ENCODE data around the gene PLA2G2C. TPM values are rescaled to one million over a fixed set of nuclear protein-coding genes. Genes with fewer than 3 reads are reported as not detected.

Gene PLA2G2C
- polyA plus RNA-seq, 4 donors = 0.01 TPM; not detected in 3

DNA sequence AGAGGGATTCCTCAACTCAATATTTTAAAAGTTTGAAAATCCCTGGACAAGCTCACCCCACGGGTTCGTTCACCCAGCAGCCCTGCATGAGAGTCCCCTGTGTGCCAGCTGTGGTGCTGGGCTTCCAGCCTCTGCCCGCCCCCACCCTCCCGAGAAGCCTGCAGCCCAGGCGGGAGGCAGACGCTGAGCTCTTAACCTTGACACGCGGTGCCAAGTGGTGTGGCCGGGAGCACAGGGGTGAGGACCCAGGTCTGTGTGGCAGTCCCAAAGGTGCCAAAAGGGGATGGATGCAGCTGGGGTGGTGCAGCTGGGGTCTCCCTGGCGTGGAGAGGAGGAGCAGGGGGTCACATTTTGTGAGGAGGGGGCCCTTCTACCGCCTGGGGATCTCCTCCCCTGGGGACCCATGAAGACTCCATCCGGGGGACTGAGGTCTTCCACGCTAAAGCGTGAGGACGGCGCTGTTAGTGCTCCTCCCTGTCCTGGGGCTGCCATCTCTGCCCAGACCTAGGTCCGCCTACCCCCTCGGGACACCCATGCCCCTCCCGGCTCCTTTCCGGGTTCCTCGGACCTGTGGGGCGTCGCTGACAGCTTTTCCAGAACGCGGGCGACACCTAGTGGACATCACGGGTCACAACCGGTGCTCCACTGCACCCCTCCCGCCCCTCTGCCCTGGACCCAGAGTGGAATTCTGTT, 34.3 kb downstream of the PLA2G2C start:
- Histone ChIP-seq H3K9me3 (ENCODE audit: control insufficient read depth in 2 of 2, insufficient read depth in 1 of 2, low read depth in 1 of 2, low read length in 1 of 2) (peaks cover 0 to 10% of the 10 kb centered on the region in 2 donors), H3K4me3 (ENCODE audit: low read depth in 1 of 3, low read length in 3 of 3) (peak overlapping the region in 2 of 3 donors; percentile 11 to 37), H3K4me1 (ENCODE audit: control insufficient read depth in 3 of 3, insufficient read depth in 2 of 3, low read depth in 1 of 3, low read length in 2 of 3) (peaks cover 0 to 4% (median 0%) of the 10 kb centered on the region in 3 donors), H3K27ac (ENCODE audit: low read depth in 1 of 3, low read length in 2 of 3) (no peak overlapping the region), H3K27me3 (ENCODE audit: control insufficient read depth in 3 of 3, insufficient read depth in 3 of 3, low read length in 3 of 3) (no peaks in the 10 kb centered on the region), H3K36me3 (ENCODE audit: control insufficient read depth in 3 of 3, insufficient read depth in 2 of 3, low read depth in 1 of 3, low read length in 3 of 3) (no peaks in the 10 kb centered on the region)
- WGBS, 3 donors = 5 to 8% (median 6%) methylated on average over 24 to 29 of the region's 29 CpGs
- peak; percentile 72 to 81 for DNase-seq
- FAIRE-seq = no peak

DNA sequence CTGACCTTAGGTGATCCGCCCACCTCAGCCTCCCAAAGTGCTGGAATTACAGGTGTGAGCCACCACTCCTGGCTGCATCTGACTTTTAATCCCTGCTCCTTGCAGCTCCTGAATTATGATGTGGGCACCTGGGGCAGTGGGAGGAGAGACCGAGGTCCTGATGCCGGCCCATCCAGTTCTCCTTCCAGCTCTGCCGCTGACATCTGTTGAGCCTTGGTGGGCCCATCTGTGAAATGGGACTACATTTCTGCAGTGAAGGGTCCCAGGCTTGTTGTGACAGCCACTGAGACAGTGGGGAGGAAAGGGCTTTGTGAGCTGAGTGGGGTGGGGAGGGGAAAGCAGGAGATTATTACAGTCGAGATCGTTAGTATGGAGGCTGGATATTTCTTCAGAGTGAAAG, 35.3 kb downstream of the PLA2G2C start:
- DNase-seq (no peak), FAIRE-seq (no peak)
- H3K27ac ChIP-seq (ENCODE audit: low read depth in 1 of 3, low read length in 2 of 3) = no peak overlapping the region
- peaks cover 0 to 3% of the 10 kb centered on the region in 2 donors for H3K9me3 ChIP-seq (ENCODE audit: control insufficient read depth in 2 of 2, insufficient read depth in 1 of 2, low read depth in 1 of 2, low read length in 1 of 2)
- H3K27me3 ChIP-seq (ENCODE audit: control insufficient read depth in 3 of 3, insufficient read depth in 3 of 3, low read length in 3 of 3) = no peaks in the 10 kb centered on the region
- no peaks in the 10 kb centered on the region for H3K36me3 ChIP-seq (ENCODE audit: control insufficient read depth in 3 of 3, insufficient read depth in 2 of 3, low read depth in 1 of 3, low read length in 3 of 3)
- WGBS, 3 donors = 84 to 87% (median 84%) methylated on average over 6 of the region's 6 CpGs
- H3K4me1 ChIP-seq (ENCODE audit: control insufficient read depth in 3 of 3, insufficient read depth in 2 of 3, low read depth in 1 of 3, low read length in 2 of 3) = peaks cover 0 to 4% (median 0%) of the 10 kb centered on the region in 3 donors
- no peak overlapping the region for H3K4me3 ChIP-seq (ENCODE audit: low read depth in 1 of 3, low read length in 3 of 3)

DNA sequence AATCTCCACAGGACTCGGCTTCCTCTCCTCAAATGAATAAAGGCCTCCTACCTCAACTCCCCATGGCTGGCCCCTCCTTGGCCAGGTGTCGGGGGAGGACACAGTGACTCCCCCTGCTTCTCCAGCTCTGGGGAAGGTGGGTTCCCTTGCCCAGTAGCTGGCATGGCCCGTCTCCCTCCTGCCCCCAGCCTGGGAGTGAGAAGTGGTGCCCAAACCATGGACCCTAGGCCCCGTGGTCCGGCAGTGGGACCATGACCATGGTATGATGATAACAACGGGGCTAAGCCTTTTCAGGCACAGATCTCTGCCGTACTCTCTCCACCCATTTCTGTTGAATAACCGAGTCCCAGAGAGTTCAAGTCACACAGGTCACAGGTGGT, 36.0 kb downstream of the PLA2G2C start:
- peaks cover 0 to 4% (median 0%) of the 10 kb centered on the region in 3 donors for H3K4me1 ChIP-seq (ENCODE audit: control insufficient read depth in 3 of 3, insufficient read depth in 2 of 3, low read depth in 1 of 3, low read length in 2 of 3)
- FAIRE-seq (no peak), DNase-seq (no peak)
- H3K27ac ChIP-seq (ENCODE audit: low read depth in 1 of 3, low read length in 2 of 3) = no peak overlapping the region
- no peaks in the 10 kb centered on the region for H3K27me3 ChIP-seq (ENCODE audit: control insufficient read depth in 3 of 3, insufficient read depth in 3 of 3, low read length in 3 of 3)
- H3K36me3 ChIP-seq (ENCODE audit: control insufficient read depth in 3 of 3, insufficient read depth in 2 of 3, low read depth in 1 of 3, low read length in 3 of 3) = no peaks in the 10 kb centered on the region
- 73 to 89% (median 79%) methylated on average over 8 of the region's 8 CpGs for WGBS, 3 donors
- no peak overlapping the region for H3K4me3 ChIP-seq (ENCODE audit: low read depth in 1 of 3, low read length in 3 of 3)
- H3K9me3 ChIP-seq (ENCODE audit: control insufficient read depth in 2 of 2, insufficient read depth in 1 of 2, low read depth in 1 of 2, low read length in 1 of 2) = peaks cover 0 to 2% of the 10 kb centered on the region in 2 donors

DNA sequence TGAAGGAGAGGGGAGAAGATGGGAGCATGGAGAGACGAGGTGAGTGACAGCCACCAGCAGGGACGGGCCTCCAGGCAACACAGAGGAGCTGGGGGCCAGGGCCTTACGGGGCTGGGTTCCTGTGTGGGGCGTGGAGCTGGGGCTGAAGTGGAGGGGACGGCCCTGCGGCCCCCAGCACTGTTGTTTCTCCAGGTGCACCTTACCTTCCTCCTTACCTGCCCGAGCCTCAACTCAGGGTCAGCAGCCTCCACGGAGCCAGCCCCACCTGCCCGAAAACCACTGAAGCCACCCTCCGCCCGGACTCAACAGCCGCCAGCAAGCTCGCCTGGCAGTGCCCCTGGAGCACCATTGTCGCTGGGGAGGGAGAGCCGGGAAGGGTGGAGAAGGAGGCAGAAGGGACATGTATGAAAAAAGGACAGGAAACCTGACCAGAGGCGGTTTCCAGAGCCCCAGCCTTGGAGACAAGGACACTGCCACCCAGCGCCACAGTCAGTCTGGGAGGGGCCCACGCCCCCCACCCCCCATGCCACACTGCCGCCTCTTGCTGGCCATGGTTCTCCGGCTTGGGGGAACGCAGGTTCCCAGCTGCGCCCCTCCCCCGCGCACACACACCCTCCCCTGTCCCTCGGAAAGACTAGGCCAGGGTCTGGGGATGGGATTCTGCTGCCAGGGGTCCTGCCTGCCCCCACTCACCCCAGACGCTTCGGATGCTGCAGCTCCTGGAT, 36.6 kb downstream of the PLA2G2C start:
- 81 to 86% (median 86%) methylated on average over 22 to 27 of the region's 27 CpGs for WGBS, 3 donors
- Histone ChIP-seq H3K27ac (ENCODE audit: low read depth in 1 of 3, low read length in 2 of 3) (no peak overlapping the region), H3K4me1 (ENCODE audit: control insufficient read depth in 3 of 3, insufficient read depth in 2 of 3, low read depth in 1 of 3, low read length in 2 of 3) (peaks cover 0 to 4% (median 0%) of the 10 kb centered on the region in 3 donors), H3K27me3 (ENCODE audit: control insufficient read depth in 3 of 3, insufficient read depth in 3 of 3, low read length in 3 of 3) (no peaks in the 10 kb centered on the region), H3K4me3 (ENCODE audit: low read depth in 1 of 3, low read length in 3 of 3) (no peak overlapping the region), H3K9me3 (ENCODE audit: control insufficient read depth in 2 of 2, insufficient read depth in 1 of 2, low read depth in 1 of 2, low read length in 1 of 2) (peaks cover 0 to 2% of the 10 kb centered on the region in 2 donors), H3K36me3 (ENCODE audit: control insufficient read depth in 3 of 3, insufficient read depth in 2 of 3, low read depth in 1 of 3, low read length in 3 of 3) (no peaks in the 10 kb centered on the region)
- FAIRE-seq = no peak
- DNase-seq = no peak

DNA sequence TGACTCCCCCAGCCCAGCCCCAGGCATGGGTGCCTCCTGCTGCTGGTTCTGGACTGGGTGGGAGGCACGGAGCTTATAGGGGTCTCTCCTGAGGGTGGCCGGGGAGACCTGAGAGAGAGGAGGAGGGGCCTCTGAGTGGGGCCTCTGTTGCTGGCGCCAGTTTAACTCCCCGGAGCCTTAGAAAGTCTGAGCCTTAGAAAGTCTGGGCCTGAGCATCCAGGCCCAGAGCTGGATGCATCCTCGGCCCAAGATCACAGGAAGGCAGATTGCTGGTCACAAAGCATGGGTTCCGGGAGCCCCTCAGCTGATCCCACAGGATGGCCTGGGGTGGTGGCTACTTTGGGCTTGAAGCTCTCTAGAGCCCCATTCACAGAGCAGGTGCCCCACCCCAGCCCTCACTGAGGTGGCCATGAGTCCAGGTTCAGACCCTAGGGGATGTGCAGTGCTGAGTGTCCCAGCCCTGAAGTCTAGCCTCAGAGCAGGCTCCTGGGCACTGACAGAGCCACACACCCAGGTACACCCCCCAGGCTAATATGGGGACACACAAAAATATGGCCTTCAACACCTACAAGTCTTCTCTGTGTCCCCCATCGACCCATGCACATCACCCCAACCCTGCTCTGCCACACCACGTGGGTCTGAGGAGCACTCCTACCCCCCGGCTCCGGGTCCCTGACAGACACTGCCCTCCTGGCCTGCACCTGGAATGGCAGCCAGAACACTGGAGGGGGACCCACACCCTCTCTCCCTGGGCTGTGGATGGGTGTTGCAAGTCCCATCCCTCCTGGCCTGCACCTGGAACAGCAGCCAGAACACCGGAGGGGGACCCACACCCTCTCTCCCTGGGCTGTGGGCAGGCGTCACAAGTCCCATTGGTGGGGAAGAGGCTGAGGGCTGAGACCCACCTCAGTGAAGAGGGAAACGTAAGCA, 37.5 kb downstream of the PLA2G2C start:
- Histone ChIP-seq H3K4me3 (ENCODE audit: low read depth in 1 of 3, low read length in 3 of 3) (no peak overlapping the region), H3K36me3 (ENCODE audit: control insufficient read depth in 3 of 3, insufficient read depth in 2 of 3, low read depth in 1 of 3, low read length in 3 of 3) (no peaks in the 10 kb centered on the region), H3K4me1 (ENCODE audit: control insufficient read depth in 3 of 3, insufficient read depth in 2 of 3, low read depth in 1 of 3, low read length in 2 of 3) (peaks cover 0 to 4% (median 0%) of the 10 kb centered on the region in 3 donors), H3K27ac (ENCODE audit: low read depth in 1 of 3, low read length in 2 of 3) (no peak overlapping the region), H3K9me3 (ENCODE audit: control insufficient read depth in 2 of 2, insufficient read depth in 1 of 2, low read depth in 1 of 2, low read length in 1 of 2) (no peaks in the 10 kb centered on the region), H3K27me3 (ENCODE audit: control insufficient read depth in 3 of 3, insufficient read depth in 3 of 3, low read length in 3 of 3) (no peaks in the 10 kb centered on the region)
- 85 to 87% (median 87%) methylated on average over 12 to 13 of the region's 13 CpGs for WGBS, 3 donors
- no peak for FAIRE-seq
- DNase-seq = no peak

DNA sequence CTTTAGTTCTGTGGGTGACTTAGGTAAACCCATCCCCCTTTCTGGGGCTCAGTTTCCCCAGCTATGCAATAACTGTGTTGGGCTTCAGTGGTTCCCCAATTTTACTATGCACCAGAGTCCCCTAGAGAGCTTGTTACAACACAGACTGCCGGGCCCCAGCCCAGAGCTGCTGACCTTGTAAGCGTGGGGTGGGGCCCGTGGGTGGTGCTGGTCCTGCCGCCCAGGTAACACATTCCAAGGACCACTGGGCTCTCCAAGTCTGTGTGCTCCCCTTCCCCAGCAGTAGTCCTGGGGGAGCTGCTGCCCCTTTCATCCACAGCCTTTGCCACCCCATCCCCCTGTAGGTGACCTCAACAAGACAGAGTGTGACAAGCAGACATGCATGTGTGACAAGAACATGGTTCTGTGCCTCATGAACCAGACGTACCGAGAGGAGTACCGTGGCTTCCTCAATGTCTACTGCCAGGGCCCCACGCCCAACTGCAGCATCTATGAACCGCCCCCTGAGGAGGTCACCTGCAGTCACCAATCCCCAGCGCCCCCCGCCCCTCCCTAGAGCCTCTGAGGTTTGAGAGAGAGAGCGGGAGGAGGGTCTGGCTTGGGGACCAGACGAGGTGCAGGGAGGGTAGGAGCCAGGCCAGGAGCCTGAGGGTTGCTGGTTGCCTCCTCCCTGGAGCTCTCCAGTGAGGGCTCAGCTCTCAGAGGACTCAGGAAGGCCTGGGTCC, 38.3 kb downstream of the PLA2G2C start:
- no peak for FAIRE-seq
- peaks cover 0 to 4% (median 0%) of the 10 kb centered on the region in 3 donors for H3K4me1 ChIP-seq (ENCODE audit: control insufficient read depth in 3 of 3, insufficient read depth in 2 of 3, low read depth in 1 of 3, low read length in 2 of 3)

DNA sequence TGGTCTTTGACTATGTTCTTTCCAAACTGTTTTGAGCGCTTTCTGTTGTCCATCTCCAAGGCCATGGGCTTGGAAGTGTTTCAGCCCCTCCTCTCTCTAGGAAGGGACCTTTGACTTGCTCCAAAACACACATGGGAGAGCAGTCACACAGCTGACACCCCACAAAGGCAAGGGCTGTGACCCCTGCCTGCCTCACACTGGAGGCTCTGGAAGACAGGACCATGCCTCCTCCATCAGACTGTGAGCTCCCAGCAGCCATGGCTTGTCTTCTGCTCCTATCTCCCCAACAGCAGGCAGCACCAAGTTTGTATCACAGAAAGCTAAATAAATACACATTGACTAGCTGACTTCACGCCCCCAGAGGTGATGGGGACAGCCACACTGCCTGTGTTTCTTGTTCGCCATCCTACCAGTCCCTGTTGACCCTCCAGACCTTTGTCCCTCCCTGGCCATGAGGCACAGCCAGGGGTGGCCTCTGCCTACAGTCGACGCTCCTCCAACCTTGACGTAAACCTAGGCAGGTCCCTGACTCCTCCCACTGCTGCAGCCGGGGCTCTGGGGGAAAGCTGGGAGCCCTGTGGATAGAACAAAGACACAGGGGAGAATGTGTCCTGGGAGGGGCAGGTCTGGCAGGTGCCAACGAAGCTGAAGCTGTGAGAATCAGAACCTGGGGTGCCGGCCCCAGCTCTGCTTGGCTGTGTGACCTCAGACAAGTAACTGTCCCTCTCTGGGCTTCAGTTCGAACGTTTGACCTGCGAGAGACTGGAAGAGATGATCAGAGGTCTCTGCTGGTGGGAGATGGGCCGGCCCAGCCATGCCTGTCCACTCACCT, 42.4 kb downstream of the PLA2G2C start:
- DNase-seq (peak in 1 of 2 donors; percentile 26), FAIRE-seq (no peak)
- 28 to 57% (median 42%) methylated on average over 13 of the region's 13 CpGs for WGBS, 3 donors
- no peak overlapping the region for H3K4me3 ChIP-seq (ENCODE audit: low read depth in 1 of 3, low read length in 3 of 3)
- H3K4me1 ChIP-seq (ENCODE audit: control insufficient read depth in 3 of 3, insufficient read depth in 2 of 3, low read depth in 1 of 3, low read length in 2 of 3) = no peaks in the 10 kb centered on the region
- no peaks in the 10 kb centered on the region for H3K27me3 ChIP-seq (ENCODE audit: control insufficient read depth in 3 of 3, insufficient read depth in 3 of 3, low read length in 3 of 3)
- H3K9me3 ChIP-seq (ENCODE audit: control insufficient read depth in 2 of 2, insufficient read depth in 1 of 2, low read depth in 1 of 2, low read length in 1 of 2) = no peaks in the 10 kb centered on the region
- H3K36me3 ChIP-seq (ENCODE audit: control insufficient read depth in 3 of 3, insufficient read depth in 2 of 3, low read depth in 1 of 3, low read length in 3 of 3) = no peaks in the 10 kb centered on the region
- H3K27ac ChIP-seq (ENCODE audit: low read depth in 1 of 3, low read length in 2 of 3) = no peak overlapping the region

More for the DNA sequence above, 38.3 kb downstream of the PLA2G2C start:
- DNase-seq = no peak
- WGBS, 3 donors = 51 to 74% (median 64%) methylated on average over 10 to 13 of the region's 13 CpGs
- no peak overlapping the region for H3K4me3 ChIP-seq (ENCODE audit: low read depth in 1 of 3, low read length in 3 of 3)
- H3K9me3 ChIP-seq (ENCODE audit: control insufficient read depth in 2 of 2, insufficient read depth in 1 of 2, low read depth in 1 of 2, low read length in 1 of 2) = no peaks in the 10 kb centered on the region
- H3K36me3 ChIP-seq (ENCODE audit: control insufficient read depth in 3 of 3, insufficient read depth in 2 of 3, low read depth in 1 of 3, low read length in 3 of 3) = no peaks in the 10 kb centered on the region
- no peaks in the 10 kb centered on the region for H3K27me3 ChIP-seq (ENCODE audit: control insufficient read depth in 3 of 3, insufficient read depth in 3 of 3, low read length in 3 of 3)
- H3K27ac ChIP-seq (ENCODE audit: low read depth in 1 of 3, low read length in 2 of 3) = no peak overlapping the region

All from small intestine (tissue), 7 donors.